Endodermal cell (in vitro differentiated cells): ENCODE data around the gene MYO1F. TPM values are rescaled to one million over a fixed set of nuclear protein-coding genes. Genes with fewer than 3 reads are reported as not detected.

ENCODE experiments used
- DNase-seq: peaks from one replicate; pipeline ENCODE4 v3.0.0-alpha.2; 2017
- H3K27ac ChIP-seq: 2 replicates; pipeline ENCODE4 v1.5.1; 2013; ENCODE audit warnings: mild to moderate bottlenecking, low read depth, low read length, moderate library complexity
- H3K27me3 ChIP-seq: 2 replicates; pipeline ENCODE4 v1.6.1; 2013; ENCODE audit warnings: mild to moderate bottlenecking, low read length, moderate library complexity; ENCODE audit not compliant: insufficient read depth, control insufficient read depth, poor library complexity, severe bottlenecking
- H3K36me3 ChIP-seq: 2 replicates; pipeline ENCODE4 v1.7.0; 2013; ENCODE audit warnings: mild to moderate bottlenecking, low read length, moderate library complexity; ENCODE audit not compliant: control insufficient read depth, insufficient read depth
- H3K4me1 ChIP-seq: one replicate; pipeline ENCODE4 v1.7.0; 2013; ENCODE audit warnings: low read length; ENCODE audit not compliant: control insufficient read depth, insufficient read depth
- H3K4me3 ChIP-seq: 2 replicates; pipeline ENCODE4 v1.5.1; 2013; ENCODE audit warnings: mild to moderate bottlenecking, low read length, moderate library complexity
- H3K9ac ChIP-seq: 2 replicates; pipeline ENCODE4 v1.6.1; 2013; ENCODE audit warnings: mild to moderate bottlenecking, low read length, moderate library complexity; ENCODE audit not compliant: poor library complexity, severe bottlenecking; ENCODE audit errors: extremely low read depth
- H3K9me3 ChIP-seq: 2 replicates; pipeline ENCODE4 v1.6.1; 2013; ENCODE audit warnings: mild to moderate bottlenecking, low read length, moderate library complexity; ENCODE audit not compliant: control insufficient read depth
- H3K27ac Mint-ChIP-seq: 2 replicates; pipeline ENCODE4 v1.8.0; 2020; ENCODE audit warnings: mixed read lengths
- H3K27me3 Mint-ChIP-seq: 2 replicates; pipeline ENCODE4 v1.8.0; 2021; ENCODE audit warnings: mild to moderate bottlenecking, mixed read lengths; ENCODE audit not compliant: insufficient read depth
- H3K36me3 Mint-ChIP-seq: 2 replicates; pipeline ENCODE4 v1.8.0; 2020; ENCODE audit warnings: low read depth, mixed read lengths
- H3K4me1 Mint-ChIP-seq: 2 replicates; pipeline ENCODE4 v1.8.0; 2020; ENCODE audit warnings: mixed read lengths
- H3K4me3 Mint-ChIP-seq: 2 replicates; pipeline ENCODE4 v1.8.0; 2020; ENCODE audit warnings: mild to moderate bottlenecking, moderate library complexity, mixed read lengths
- H3K9me3 Mint-ChIP-seq: 2 replicates; pipeline ENCODE4 v1.8.0; 2020; ENCODE audit warnings: mild to moderate bottlenecking, mixed read lengths
- CTCF ChIP-seq: fragments of 200-600 bp; sonication (generic); conservative IDR thresholded peaks from 2 replicates; pipeline ENCODE4 v1.5.0; 2021; ENCODE audit warnings: antibody characterized with exemption, mild to moderate bottlenecking
- WGBS, 2 experiments: methylation state at CpG; one replicate each; pipeline versions ENCODE4 v1.1.5 to v1.1.7; 2013; ENCODE audit warnings: missing lambda C conversion rate in 2 of 2, mixed read lengths in 1 of 2; ENCODE audit not compliant: insufficient coverage in 1 of 2, insufficient read length in 1 of 2; 5-methylcytosine and 5-hydroxymethylcytosine counted together
- total RNA-seq, 2 donors: library from RNA; stranded (reverse); fragmentation: NEBNext Ultra II Directional in 1 of 2; extraction: Animal tissue kit (Norgen Biotek cat#: 25700) in 1 of 2; gene quantifications; 2 replicates in 1 of 2; 3 replicates in 1 of 2; pipeline ENCODE4 v1.2.1, GENCODE V29; 2021

The MYO1F gene
- total RNA-seq, 2 donors from 2014 or later: 0.57 to 1.1 TPM

GRCh38 chr19:8490395-8490760 is 86.9 kb downstream of the MYO1F start:
- Mint-ChIP-seq H3K4me3 (no peak overlapping the region), H3K4me1 (no peaks in the 10 kb centered on the region), H3K36me3 (peaks cover 34% of the 10 kb centered on the region), H3K27me3 (no peaks in the 10 kb centered on the region), H3K9me3 (no peaks in the 10 kb centered on the region), H3K27ac (peak overlapping the region; percentile 64)
- Histone ChIP-seq H3K36me3 (peaks cover 45% of the 10 kb centered on the region), H3K27me3 (no peaks in the 10 kb centered on the region), H3K4me1 (no peaks in the 10 kb centered on the region), H3K4me3 (no peak overlapping the region), H3K9ac (no peak overlapping the region), H3K27ac (peak overlapping the region; percentile 47), H3K9me3 (no peaks in the 10 kb centered on the region)
- TF ChIP-seq CTCF: no peak
- DNase-seq: no peak
- 95 to 98% methylated on average over 21 to 24 of the region's 24 CpGs for WGBS, 2 experiments

- Histone ChIP-seq H3K4me3 (no peak overlapping the region), H3K4me1 (no peaks in the 10 kb centered on the region), H3K27me3 (no peaks in the 10 kb centered on the region), H3K27ac (peak overlapping the region; percentile 61), H3K36me3 (peaks cover 51% of the 10 kb centered on the region), H3K9ac (no peak overlapping the region), H3K9me3 (no peaks in the 10 kb centered on the region)
- Mint-ChIP-seq H3K27me3 (no peaks in the 10 kb centered on the region), H3K36me3 (peaks cover 40% of the 10 kb centered on the region), H3K4me1 (no peaks in the 10 kb centered on the region), H3K4me3 (no peak overlapping the region), H3K9me3 (no peaks in the 10 kb centered on the region), H3K27ac (peak overlapping the region; percentile 66)
- TF ChIP-seq CTCF: no peak
- DNase-seq: peak; percentile 66
- WGBS, 2 experiments: 90 to 93% methylated on average over 8 to 25 of the region's 25 CpGs
Measured at GRCh38 chr19:8489561-8490394, 87.5 kb downstream of the MYO1F start.

GRCh38 chr19:8488365-8488764 is 88.9 kb downstream of the MYO1F start:
- H3K4me3 Mint-ChIP-seq: no peak overlapping the region

More at GRCh38 chr19:8488365-8488764, 88.9 kb downstream of the MYO1F start:
- Histone ChIP-seq H3K36me3 (peaks cover 65% of the 10 kb centered on the region), H3K27ac (peak overlapping the region; percentile 81), H3K9ac (no peak overlapping the region), H3K4me1 (no peaks in the 10 kb centered on the region), H3K4me3 (no peak overlapping the region), H3K27me3 (no peaks in the 10 kb centered on the region), H3K9me3 (no peaks in the 10 kb centered on the region)
- DNase-seq: no peak
- H3K27me3 Mint-ChIP-seq: no peaks in the 10 kb centered on the region
- peak overlapping the region; percentile 85 for H3K27ac Mint-ChIP-seq
- TF ChIP-seq CTCF: no peak
- H3K9me3 Mint-ChIP-seq: no peaks in the 10 kb centered on the region
- 79 to 83% methylated on average over 11 to 15 of the region's 15 CpGs for WGBS, 2 experiments
- no peaks in the 10 kb centered on the region for H3K4me1 Mint-ChIP-seq
- H3K36me3 Mint-ChIP-seq: peaks cover 53% of the 10 kb centered on the region
